Measurements from ENCODE around the gene SLC13A5.

The SLC13A5 gene

GRCh38 chr17:6713130-6713917 lies at the start of gene SLC13A5:
Gene SLC13A5, minus strand, starts transcription at chr17:6713369. Its CDS starts 36 bp downstream, at chr17:6713333.
- peaks cover 3% of the 10 kb centered on the region; the same call in 1 of the 2 replicates for H3K9me3 ChIP-seq (ENCODE audit: control insufficient read depth, insufficient read depth, low read length)
- H3K9ac ChIP-seq (ENCODE audit: low read depth, low read length): no peak within 1 kb of the TSS
- H3K4me3 ChIP-seq (ENCODE audit: low read depth, low read length): peak within 1 kb of the TSS; percentile 60
- peak within 1 kb of the TSS; percentile 12 for H3K27ac ChIP-seq (ENCODE audit: low read depth, low read length)
- peaks cover 33% of the 10 kb centered on the region for H3K27me3 ChIP-seq (ENCODE audit: control insufficient read depth, insufficient read depth, low read length)
- peaks cover 10% of the 10 kb centered on the region for H3K4me1 ChIP-seq (ENCODE audit: control insufficient read depth, insufficient read depth, low read length)
- no peaks in the 10 kb centered on the region for H3K36me3 ChIP-seq (ENCODE audit: control insufficient read depth, insufficient read depth, low read length)

GRCh38 chr17:6761779-6762178 lies 48.6 kb upstream of the SLC13A5 start:
- Histone ChIP-seq H3K36me3 (ENCODE audit: control insufficient read depth, insufficient read depth, low read length) (no peaks in the 10 kb centered on the region), H3K9me3 (ENCODE audit: control insufficient read depth, insufficient read depth, low read length) (no peaks in the 10 kb centered on the region), H3K4me1 (ENCODE audit: control insufficient read depth, insufficient read depth, low read length) (peaks cover 6% of the 10 kb centered on the region), H3K4me3 (ENCODE audit: low read depth, low read length) (no peak overlapping the region), H3K27ac (ENCODE audit: low read depth, low read length) (no peak overlapping the region), H3K9ac (ENCODE audit: low read depth, low read length) (no peak overlapping the region), H3K27me3 (ENCODE audit: control insufficient read depth, insufficient read depth, low read length) (no peaks in the 10 kb centered on the region)

- no peak overlapping the region for H3K4me3 ChIP-seq (ENCODE audit: low read depth, low read length)
- no peak overlapping the region for H3K27ac ChIP-seq (ENCODE audit: low read depth, low read length)
- H3K9ac ChIP-seq (ENCODE audit: low read depth, low read length): no peak overlapping the region
- H3K36me3 ChIP-seq (ENCODE audit: control insufficient read depth, insufficient read depth, low read length): no peaks in the 10 kb centered on the region
- peaks cover 9% of the 10 kb centered on the region for H3K4me1 ChIP-seq (ENCODE audit: control insufficient read depth, insufficient read depth, low read length)
- no peaks in the 10 kb centered on the region for H3K9me3 ChIP-seq (ENCODE audit: control insufficient read depth, insufficient read depth, low read length)
- no peaks in the 10 kb centered on the region for H3K27me3 ChIP-seq (ENCODE audit: control insufficient read depth, insufficient read depth, low read length)
Measured at GRCh38 chr17:6757747-6758146, 44.6 kb upstream of the SLC13A5 start.

- Histone ChIP-seq H3K36me3 (ENCODE audit: control insufficient read depth, insufficient read depth, low read length) (no peaks in the 10 kb centered on the region), H3K4me3 (ENCODE audit: low read depth, low read length) (no peak overlapping the region), H3K9ac (ENCODE audit: low read depth, low read length) (no peak overlapping the region), H3K27me3 (ENCODE audit: control insufficient read depth, insufficient read depth, low read length) (no peaks in the 10 kb centered on the region), H3K27ac (ENCODE audit: low read depth, low read length) (no peak overlapping the region), H3K9me3 (ENCODE audit: control insufficient read depth, insufficient read depth, low read length) (no peaks in the 10 kb centered on the region), H3K4me1 (ENCODE audit: control insufficient read depth, insufficient read depth, low read length) (peaks cover 15% of the 10 kb centered on the region)
Measured at GRCh38 chr17:6756425-6757031, 43.4 kb upstream of the SLC13A5 start.

- H3K27me3 ChIP-seq (ENCODE audit: control insufficient read depth, insufficient read depth, low read length): no peaks in the 10 kb centered on the region
- H3K27ac ChIP-seq (ENCODE audit: low read depth, low read length): no peak within 1 kb of the TSS
- H3K9ac ChIP-seq (ENCODE audit: low read depth, low read length): no peak within 1 kb of the TSS
- H3K36me3 ChIP-seq (ENCODE audit: control insufficient read depth, insufficient read depth, low read length): no peaks in the 10 kb centered on the region
- no peaks in the 10 kb centered on the region for H3K9me3 ChIP-seq (ENCODE audit: control insufficient read depth, insufficient read depth, low read length)
- no peak within 1 kb of the TSS for H3K4me3 ChIP-seq (ENCODE audit: low read depth, low read length)
- H3K4me1 ChIP-seq (ENCODE audit: control insufficient read depth, insufficient read depth, low read length): peaks cover 15% of the 10 kb centered on the region
Measured at GRCh38 chr17:6755731-6756184, 42.6 kb upstream of the SLC13A5 start, which contains the start of gene XAF1. Gene XAF1, plus strand, starts transcription at chr17:6756046. Its CDS starts 33 bp downstream, at chr17:6756079.

GRCh38 chr17:6755281-6755680 lies 42.1 kb upstream of the SLC13A5 start:
- no peaks in the 10 kb centered on the region for H3K9me3 ChIP-seq (ENCODE audit: control insufficient read depth, insufficient read depth, low read length)
- H3K9ac ChIP-seq (ENCODE audit: low read depth, low read length): no peak overlapping the region
- peaks cover 15% of the 10 kb centered on the region for H3K4me1 ChIP-seq (ENCODE audit: control insufficient read depth, insufficient read depth, low read length)
- no peaks in the 10 kb centered on the region for H3K36me3 ChIP-seq (ENCODE audit: control insufficient read depth, insufficient read depth, low read length)
- H3K4me3 ChIP-seq (ENCODE audit: low read depth, low read length): no peak overlapping the region
- no peaks in the 10 kb centered on the region for H3K27me3 ChIP-seq (ENCODE audit: control insufficient read depth, insufficient read depth, low read length)
- no peak overlapping the region for H3K27ac ChIP-seq (ENCODE audit: low read depth, low read length)

GRCh38 chr17:6753546-6753945 lies 40.4 kb upstream of the SLC13A5 start:
- no peak overlapping the region for H3K4me3 ChIP-seq (ENCODE audit: low read depth, low read length)

GRCh38 chr17:6753006-6753445 lies 39.9 kb upstream of the SLC13A5 start:
- Histone ChIP-seq H3K27ac (ENCODE audit: low read depth, low read length) (no peak overlapping the region), H3K27me3 (ENCODE audit: control insufficient read depth, insufficient read depth, low read length) (no peaks in the 10 kb centered on the region), H3K4me3 (ENCODE audit: low read depth, low read length) (no peak overlapping the region), H3K36me3 (ENCODE audit: control insufficient read depth, insufficient read depth, low read length) (no peaks in the 10 kb centered on the region), H3K4me1 (ENCODE audit: control insufficient read depth, insufficient read depth, low read length) (peaks cover 9% of the 10 kb centered on the region), H3K9ac (ENCODE audit: low read depth, low read length) (no peak overlapping the region), H3K9me3 (ENCODE audit: control insufficient read depth, insufficient read depth, low read length) (no peaks in the 10 kb centered on the region)

More at GRCh38 chr17:6753546-6753945, 40.4 kb upstream of the SLC13A5 start:
- Histone ChIP-seq H3K27ac (ENCODE audit: low read depth, low read length) (no peak overlapping the region), H3K27me3 (ENCODE audit: control insufficient read depth, insufficient read depth, low read length) (no peaks in the 10 kb centered on the region), H3K36me3 (ENCODE audit: control insufficient read depth, insufficient read depth, low read length) (no peaks in the 10 kb centered on the region), H3K4me1 (ENCODE audit: control insufficient read depth, insufficient read depth, low read length) (peaks cover 9% of the 10 kb centered on the region), H3K9ac (ENCODE audit: low read depth, low read length) (no peak overlapping the region), H3K9me3 (ENCODE audit: control insufficient read depth, insufficient read depth, low read length) (no peaks in the 10 kb centered on the region)

GRCh38 chr17:6752068-6752909 lies 39.1 kb upstream of the SLC13A5 start:
- H3K36me3 ChIP-seq (ENCODE audit: control insufficient read depth, insufficient read depth, low read length): no peaks in the 10 kb centered on the region
- H3K9ac ChIP-seq (ENCODE audit: low read depth, low read length): no peak overlapping the region
- no peak overlapping the region for H3K27ac ChIP-seq (ENCODE audit: low read depth, low read length)
- H3K27me3 ChIP-seq (ENCODE audit: control insufficient read depth, insufficient read depth, low read length): no peaks in the 10 kb centered on the region
- H3K4me3 ChIP-seq (ENCODE audit: low read depth, low read length): no peak overlapping the region
- H3K4me1 ChIP-seq (ENCODE audit: control insufficient read depth, insufficient read depth, low read length): peaks cover 9% of the 10 kb centered on the region
- H3K9me3 ChIP-seq (ENCODE audit: control insufficient read depth, insufficient read depth, low read length): no peaks in the 10 kb centered on the region

GRCh38 chr17:6749519-6749918 lies 36.4 kb upstream of the SLC13A5 start:
- Histone ChIP-seq H3K9ac (ENCODE audit: low read depth, low read length) (no peak overlapping the region), H3K36me3 (ENCODE audit: control insufficient read depth, insufficient read depth, low read length) (no peaks in the 10 kb centered on the region), H3K4me1 (ENCODE audit: control insufficient read depth, insufficient read depth, low read length) (peaks cover 9% of the 10 kb centered on the region), H3K4me3 (ENCODE audit: low read depth, low read length) (no peak overlapping the region), H3K27ac (ENCODE audit: low read depth, low read length) (no peak overlapping the region), H3K27me3 (ENCODE audit: control insufficient read depth, insufficient read depth, low read length) (no peaks in the 10 kb centered on the region), H3K9me3 (ENCODE audit: control insufficient read depth, insufficient read depth, low read length) (no peaks in the 10 kb centered on the region)
